SKM-1 (cell line): ENCODE data around the gene HTR3B.
A peak's percentile ranks its signal among the peaks of the same experiment; 100 is the strongest.
"Not testable (repeated sequence)": the region's sequence is repeated elsewhere in the genome, so short reads cannot be mapped to it uniquely, and the experiment has no call there.

Source experiments
- DNase-seq: peaks from one replicate; lab custom pipeline; 2025; ENCODE audit not compliant: unreplicated experiment; lab: John Stamatoyannopoulos, UW

Gene HTR3B

DNA sequence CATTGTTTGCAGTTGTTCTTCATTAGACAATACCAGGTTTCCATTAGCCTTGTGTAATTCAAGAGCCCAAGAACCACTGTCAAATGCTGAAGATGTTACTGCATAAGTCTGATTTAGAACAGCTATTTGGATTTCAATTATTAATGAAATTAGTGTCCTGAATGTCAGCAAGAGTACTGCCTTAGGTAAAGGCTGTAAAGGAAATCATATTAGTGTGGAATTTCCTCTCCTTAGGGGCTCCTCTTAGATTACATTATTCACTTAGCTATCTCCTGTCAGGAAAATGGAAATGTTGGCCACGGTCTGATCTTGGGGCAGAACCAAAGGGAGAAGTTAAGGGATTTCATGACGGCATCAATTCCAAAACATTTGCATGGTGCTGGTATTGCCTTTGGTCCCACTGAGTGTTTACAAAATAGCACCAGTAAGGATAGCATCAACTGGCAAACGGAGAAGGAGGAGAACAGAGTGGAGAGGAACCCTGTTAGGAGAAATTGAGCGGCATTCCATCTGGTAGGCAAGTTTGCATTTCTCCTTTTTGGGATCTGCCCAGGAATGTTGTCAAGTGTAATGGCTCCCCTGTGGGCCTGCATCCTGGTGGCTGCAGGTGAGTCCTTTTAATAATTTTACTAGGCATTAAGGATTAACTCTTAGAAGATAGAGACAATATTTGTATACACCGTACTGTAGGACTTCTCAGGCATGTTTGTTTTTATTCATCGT is at the start of gene HTR3B:
HTR3B (plus strand) TSS at position 418 of the 723 bp plus-strand sequence; CDS start at position 556, 138 bp downstream.
- no peak for DNase-seq

GRCh38 chr11:113855803-113856202 is 48.8 kb upstream of the HTR3B start:
- DNase-seq, result no peak

- no peak for DNase-seq
These were observed 47.4 kb upstream of the HTR3B start for GRCh38 chr11:113856966-113857759.

GRCh38 chr11:113859665-113860064 is 44.9 kb upstream of the HTR3B start:
- DNase-seq, result no peak

DNA sequence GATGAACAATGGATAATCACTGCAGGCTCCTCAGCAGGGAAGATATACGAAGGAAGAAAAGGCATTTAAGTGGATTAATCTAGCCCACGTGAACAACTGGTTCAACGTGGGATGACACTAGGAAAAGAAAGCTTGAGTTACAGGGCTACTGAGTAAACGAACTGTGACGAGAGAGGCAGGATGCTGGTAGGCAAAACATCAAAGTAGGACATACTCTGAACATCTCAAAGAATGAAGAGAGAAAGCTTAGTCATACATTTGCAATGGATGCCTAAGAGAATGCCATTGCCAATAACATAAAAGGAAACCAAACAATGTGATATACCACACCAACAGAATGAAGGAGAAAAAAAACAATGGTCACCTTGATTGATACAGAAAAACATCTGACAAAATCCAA is 42.2 kb upstream of the HTR3B start:
- no peak for DNase-seq

- no peak for DNase-seq
These were observed 40.2 kb upstream of the HTR3B start for GRCh38 chr11:113864410-113864809.

DNA sequence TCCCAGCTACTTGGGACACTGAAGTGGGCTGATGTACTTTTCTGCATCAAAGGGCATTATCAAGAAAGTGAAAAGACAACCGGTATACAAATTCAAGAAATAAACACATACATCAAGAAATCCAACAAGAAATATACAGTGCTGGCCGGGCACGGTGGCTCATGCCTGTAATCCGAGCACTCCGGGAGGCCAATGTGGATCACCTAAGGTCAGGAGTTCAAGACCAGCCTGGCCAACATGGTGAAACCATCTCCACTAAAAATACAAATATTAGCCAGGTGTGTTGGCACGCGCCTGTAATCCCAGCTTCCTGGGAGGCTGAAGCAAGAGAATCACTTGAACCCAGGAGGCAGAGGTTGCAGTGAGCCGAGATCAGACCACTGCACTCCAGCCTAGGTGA is 38.7 kb upstream of the HTR3B start:
- DNase-seq, result no peak

- DNase-seq, result no peak
These were observed 36.6 kb upstream of the HTR3B start for GRCh38 chr11:113867843-113868503.

DNA sequence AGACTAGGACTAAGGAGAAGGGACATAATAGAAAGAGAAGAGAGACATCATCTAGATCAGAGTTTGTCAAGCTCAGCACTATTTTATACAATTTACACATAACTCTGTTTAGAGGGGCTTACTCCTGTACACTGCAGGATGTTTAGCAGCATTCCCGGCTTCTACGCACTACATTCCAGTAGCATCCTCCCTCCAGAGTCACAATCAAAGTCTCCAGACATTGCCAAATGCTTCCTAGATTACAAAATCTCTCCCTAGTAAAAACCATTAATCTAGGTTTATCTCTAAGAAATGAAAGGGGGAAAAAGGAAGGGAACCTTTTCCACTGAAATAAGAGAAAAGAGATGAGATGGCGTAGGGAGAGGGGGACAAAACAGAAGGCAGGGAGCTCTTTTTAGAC is 33.3 kb upstream of the HTR3B start:
- DNase-seq, result no peak

DNA sequence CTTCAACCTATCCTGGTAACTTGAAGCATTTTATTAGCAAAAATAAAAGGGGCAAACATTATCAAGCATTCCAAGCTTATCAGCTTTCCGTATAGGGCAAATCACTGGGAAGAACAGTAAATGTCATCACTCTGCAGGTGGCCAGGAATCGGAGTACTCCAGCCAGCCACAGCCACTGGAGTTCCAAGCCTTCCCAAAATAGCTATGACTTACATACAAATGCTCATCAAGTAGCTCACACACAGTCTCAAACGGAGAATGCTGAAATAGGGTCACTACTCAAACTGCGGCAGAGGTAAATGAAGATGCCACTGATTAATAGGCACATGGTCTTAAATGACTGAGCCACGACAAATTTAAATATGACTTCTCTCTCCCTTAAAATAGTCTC is 31.4 kb upstream of the HTR3B start:
- DNase-seq, result no peak

GRCh38 chr11:113874096-113874495 is 30.5 kb upstream of the HTR3B start:
- DNase-seq, result no peak

GRCh38 chr11:113874581-113875233 is 29.9 kb upstream of the HTR3B start:
- no peak for DNase-seq

DNA sequence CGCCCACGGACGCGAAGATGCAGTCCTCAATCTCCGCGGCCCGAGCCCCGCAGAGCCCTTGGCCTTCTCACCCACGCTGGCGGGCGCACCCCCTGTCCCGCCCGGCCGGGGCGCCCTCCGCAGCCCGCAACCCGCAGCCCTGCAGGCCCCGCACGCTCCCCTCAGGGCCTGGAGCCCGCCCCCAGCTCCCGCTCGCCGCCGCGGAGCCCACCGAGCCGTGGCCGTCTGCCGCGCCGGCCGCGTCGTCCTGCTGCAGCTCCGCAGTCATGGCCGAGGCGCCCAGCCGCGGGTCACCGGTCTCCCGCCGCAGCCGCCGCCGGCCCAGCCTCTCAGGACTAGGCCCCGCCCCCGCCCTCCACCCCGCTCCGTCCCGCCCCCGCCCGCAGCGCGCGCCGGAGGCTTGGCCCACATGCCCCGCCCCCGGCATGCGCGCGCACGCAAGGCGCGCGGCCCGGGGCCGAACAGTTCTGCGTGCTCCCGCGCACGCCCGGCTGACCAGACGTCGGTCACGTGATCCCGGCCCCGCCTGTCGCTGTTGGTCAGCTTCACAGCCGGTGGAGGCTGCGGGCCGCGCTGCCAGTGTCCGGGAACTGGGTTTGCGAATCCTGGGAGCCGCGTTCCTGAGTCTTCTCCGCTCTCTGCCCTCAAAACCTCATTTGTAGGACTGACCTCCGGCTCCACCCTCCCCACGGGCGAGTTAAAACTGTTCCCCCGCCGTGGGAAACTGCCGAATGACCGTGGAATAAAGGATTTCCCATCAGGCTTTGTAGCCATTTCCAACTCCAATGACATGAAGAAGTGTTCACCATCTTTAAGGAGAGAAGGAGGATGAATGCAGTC is 29.1 kb upstream of the HTR3B start, which contains the start of gene USP28:
USP28 (minus strand) TSS at position 339 of the 840 bp plus-strand sequence; CDS start at position 268, 71 bp downstream.
- peak; percentile 89 for DNase-seq

DNA sequence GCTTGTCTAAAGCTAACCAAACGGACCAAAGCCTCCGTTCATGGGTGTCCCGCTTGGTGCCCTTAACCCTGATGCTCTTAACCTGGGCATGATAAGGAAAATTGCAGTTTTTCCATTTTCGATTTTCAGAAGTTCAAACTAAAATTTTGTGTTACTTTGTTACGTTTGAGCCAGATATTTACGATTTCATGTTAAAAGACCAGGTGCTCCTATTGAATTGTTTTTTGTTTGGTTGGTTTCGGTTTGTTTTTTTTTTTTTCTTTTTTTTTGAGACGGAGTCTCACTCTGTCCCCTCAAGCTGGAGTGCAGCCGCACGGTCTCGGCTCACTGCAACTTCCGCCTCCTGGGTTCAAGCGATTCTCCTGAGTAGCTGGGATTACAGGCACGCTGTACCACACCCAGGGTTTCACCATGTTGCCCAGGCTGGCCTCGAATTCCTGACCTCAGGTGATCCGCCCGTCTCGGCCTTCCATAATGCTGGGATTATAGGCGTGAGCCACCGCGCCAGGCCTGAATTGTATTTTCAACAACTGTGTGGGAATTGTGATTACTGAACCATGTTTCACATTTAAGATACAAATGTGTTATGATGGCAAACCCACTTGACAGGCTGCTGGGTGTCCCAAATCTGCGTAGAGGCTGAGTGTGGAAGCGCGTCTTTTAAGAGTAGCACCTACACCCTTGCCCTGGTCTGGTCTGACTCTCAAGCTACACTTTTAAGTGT is 28.4 kb upstream of the HTR3B start:
- no peak for DNase-seq

GRCh38 chr11:113876798-113877669 is 27.6 kb upstream of the HTR3B start:
- no peak for DNase-seq

GRCh38 chr11:113877670-113878055 is 26.9 kb upstream of the HTR3B start:
- DNase-seq, result no peak

GRCh38 chr11:113879446-113879845 is 25.1 kb upstream of the HTR3B start:
- not testable (repeated sequence) for DNase-seq

DNA sequence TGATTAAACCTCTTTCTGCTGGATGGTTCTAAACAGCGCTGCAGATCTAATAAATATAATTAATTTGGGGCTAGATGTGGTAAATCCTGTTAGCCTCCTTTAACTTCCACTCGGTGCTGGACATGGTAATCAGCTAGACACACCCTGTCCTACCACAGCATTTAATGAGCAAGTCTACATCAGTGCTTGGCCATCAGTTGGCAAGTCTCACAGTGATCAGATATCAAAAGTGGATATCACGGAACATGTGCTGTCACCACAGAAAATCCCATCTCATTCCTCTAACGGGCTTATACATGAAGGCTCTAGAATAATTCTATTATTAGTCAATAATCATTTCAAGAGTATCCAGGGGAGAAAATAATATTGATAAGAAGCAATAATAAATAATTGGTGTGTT is 23.6 kb upstream of the HTR3B start:
- DNase-seq, result no peak

DNA sequence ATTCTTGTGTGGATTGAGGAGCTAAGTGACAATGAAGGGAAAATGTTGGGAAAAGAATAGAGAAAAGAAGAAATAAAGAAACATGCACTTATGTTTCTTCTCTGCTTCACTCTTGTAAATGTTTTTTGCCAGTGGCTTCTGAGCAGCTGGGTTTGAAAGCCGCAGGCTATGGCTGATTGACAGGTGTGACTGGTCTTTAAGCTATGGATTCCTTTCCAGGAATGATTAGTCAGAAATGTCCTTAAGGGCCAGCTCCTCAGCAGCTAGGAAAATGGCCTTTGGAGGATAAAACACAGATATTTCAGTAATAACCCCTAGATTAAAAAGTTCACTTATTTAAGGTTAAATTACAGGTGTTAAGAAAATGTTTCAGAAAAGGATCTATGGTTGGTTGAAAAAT is 22.7 kb upstream of the HTR3B start:
- no peak for DNase-seq
